Endometrium (tissue), 2 donors: ENCODE results near the gene CR1.
A peak's percentile ranks its signal among the peaks of the same experiment; 100 is the strongest.
"Not testable (repeated sequence)": the region's sequence is repeated elsewhere in the genome, so short reads cannot be mapped to it uniquely, and the experiment has no call there.

Experiments
- FAIRE-seq: peaks from 2 replicates; lab custom pipeline; 2012; peaks lifted over from hg19 to GRCh38; lab: Jason Lieb, UNC
- donor health status: control.
- donor health status: control.

CR1 gene

GRCh38 chr1:207680590-207681388, 184.8 kb downstream of the CR1 start:
- FAIRE-seq = not testable (repeated sequence)

- not testable (repeated sequence) for FAIRE-seq
These were observed 187.0 kb downstream of the CR1 start for GRCh38 chr1:207682872-207683434.

GRCh38 chr1:207690551-207690950, 194.6 kb downstream of the CR1 start:
- FAIRE-seq = not testable (repeated sequence)

- FAIRE-seq = peak; percentile 26
These were observed 195.1 kb downstream of the CR1 start for GRCh38 chr1:207691010-207691409.
